Measurements from ENCODE around the gene CUEDC2. TPM values are rescaled to one million over a fixed set of nuclear protein-coding genes. Genes with fewer than 3 reads are reported as not detected.

CUEDC2 gene
- total RNA-seq, 1 experiment from 2014 or later = 64.5 TPM

DNA sequence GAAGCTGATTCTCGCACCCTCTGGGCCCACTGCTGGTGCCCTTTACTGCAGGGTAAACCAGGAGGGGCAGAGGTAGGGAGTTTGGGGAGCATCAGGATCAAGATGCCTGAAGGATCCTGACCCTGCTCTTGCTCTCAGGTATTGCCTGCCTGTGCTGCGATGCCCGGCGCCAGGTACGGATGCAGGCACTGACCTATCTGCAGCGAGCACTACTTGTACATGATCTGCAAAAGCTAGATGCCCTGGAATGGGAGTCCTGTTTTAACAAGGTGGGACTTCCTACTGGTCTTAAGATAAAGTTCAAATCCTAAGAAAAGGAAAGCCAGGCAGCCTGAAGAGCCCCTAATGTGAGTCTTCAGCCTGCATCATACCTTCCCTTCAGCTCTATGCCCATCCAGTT is 53.0 kb downstream of the CUEDC2 start:
- intact Hi-C loops (cut with micrococcal nuclease) = no loop called here
- TF ChIP-seq, protein P1, sequence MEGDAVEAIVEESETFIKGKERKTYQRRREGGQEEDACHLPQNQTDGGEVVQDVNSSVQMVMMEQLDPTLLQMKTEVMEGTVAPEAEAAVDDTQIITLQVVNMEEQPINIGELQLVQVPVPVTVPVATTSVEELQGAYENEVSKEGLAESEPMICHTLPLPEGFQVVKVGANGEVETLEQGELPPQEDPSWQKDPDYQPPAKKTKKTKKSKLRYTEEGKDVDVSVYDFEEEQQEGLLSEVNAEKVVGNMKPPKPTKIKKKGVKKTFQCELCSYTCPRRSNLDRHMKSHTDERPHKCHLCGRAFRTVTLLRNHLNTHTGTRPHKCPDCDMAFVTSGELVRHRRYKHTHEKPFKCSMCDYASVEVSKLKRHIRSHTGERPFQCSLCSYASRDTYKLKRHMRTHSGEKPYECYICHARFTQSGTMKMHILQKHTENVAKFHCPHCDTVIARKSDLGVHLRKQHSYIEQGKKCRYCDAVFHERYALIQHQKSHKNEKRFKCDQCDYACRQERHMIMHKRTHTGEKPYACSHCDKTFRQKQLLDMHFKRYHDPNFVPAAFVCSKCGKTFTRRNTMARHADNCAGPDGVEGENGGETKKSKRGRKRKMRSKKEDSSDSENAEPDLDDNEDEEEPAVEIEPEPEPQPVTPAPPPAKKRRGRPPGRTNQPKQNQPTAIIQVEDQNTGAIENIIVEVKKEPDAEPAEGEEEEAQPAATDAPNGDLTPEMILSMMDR (IDR thresholded peaks at IDR 0.05; ENCODE audit: unreplicated experiment) = no peak
- H3K4me3 Mint-ChIP-seq (ENCODE audit: unreplicated experiment) = no peak overlapping the region
- BruUV-seq (replicated peaks) = no TSS peak
- no peak overlapping the region for H3K27ac Mint-ChIP-seq (ENCODE audit: low read depth, unreplicated experiment)
- H3K4me1 Mint-ChIP-seq (ENCODE audit: insufficient read depth, unreplicated experiment) = no peaks in the 10 kb centered on the region
- no peak for DNase-seq (ENCODE audit: unreplicated experiment)
- ChIA-PET CTCF (interaction anchor here (0.5 to 4.9 kb wide), 8 partner anchors 11 to 214 kb away, joined by 3 to 18 read pairs (median 4); no protein-coding TSS in a partner anchor), POLR2A (interaction anchor here (0.6 to 1.8 kb wide), 6 partner anchors 14 to 561 kb away, joined by 3 to 4 read pairs (median 4); partner anchors contain the start of genes C10orf95, CUEDC2 and OGA)
- no peaks in the 10 kb centered on the region for H3K9me3 Mint-ChIP-seq (ENCODE audit: unreplicated experiment)
- no peaks in the 10 kb centered on the region for H3K27me3 Mint-ChIP-seq (ENCODE audit: insufficient read depth, unreplicated experiment)
- H3K36me3 Mint-ChIP-seq (ENCODE audit: insufficient read depth, unreplicated experiment) = peaks cover 69% of the 10 kb centered on the region

DNA sequence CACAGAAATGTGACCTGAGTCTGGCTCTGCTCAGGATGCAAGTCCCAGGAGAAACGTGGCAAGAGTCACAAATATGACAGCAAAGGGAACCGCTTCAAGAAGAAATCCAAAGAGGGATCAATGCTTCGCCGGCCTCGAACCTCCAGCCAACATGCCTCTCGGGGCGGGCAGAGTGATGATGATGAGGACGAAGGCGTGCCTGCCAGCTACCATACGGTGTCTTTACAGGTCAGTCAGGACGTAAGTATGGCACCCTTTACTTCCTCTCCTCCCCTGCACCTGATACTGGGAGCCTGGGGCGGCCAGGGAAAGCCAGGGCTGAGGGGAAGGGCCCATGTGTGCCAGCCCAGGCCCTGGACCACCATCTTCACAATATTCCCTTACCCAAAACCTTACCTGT is 55.5 kb downstream of the CUEDC2 start:
- intact Hi-C loops (cut with micrococcal nuclease) = no loop called here
- TF ChIP-seq, protein P1 (IDR thresholded peaks at IDR 0.05; ENCODE audit: unreplicated experiment) = no peak
- no peak overlapping the region for H3K27ac Mint-ChIP-seq (ENCODE audit: low read depth, unreplicated experiment)

DNA sequence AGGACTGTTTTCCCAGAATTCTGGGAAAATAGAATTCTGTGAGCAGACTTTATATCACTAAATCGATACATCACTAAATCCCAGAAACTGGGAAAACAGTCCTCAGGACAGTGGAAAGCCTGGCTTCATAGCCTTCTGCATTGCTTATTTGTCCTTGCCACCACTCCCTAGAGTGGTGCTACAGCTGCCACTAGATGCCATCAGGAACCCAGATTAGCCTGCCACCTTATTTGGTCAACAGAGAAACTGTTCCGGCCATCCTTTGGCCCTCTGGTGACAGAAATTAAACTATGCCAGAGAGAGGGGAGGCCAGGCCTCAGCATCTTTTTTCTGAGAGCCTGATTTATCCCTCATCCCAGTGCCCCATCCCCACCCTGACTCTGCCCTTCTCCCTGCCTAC is 56.5 kb downstream of the CUEDC2 start:
- CTCF ChIA-PET = interaction anchor here (0.5 to 4.9 kb wide), 8 partner anchors 10 to 754 kb away, joined by 3 to 18 read pairs (median 3); no protein-coding TSS in a partner anchor
- DNase-seq (ENCODE audit: unreplicated experiment) = no peak
- TF ChIP-seq, protein P1 (IDR thresholded peaks at IDR 0.05; ENCODE audit: unreplicated experiment) = no peak
- H3K27me3 Mint-ChIP-seq (ENCODE audit: insufficient read depth, unreplicated experiment) = no peaks in the 10 kb centered on the region
- intact Hi-C loops (cut with micrococcal nuclease) = no loop called here
- no peaks in the 10 kb centered on the region for H3K4me1 Mint-ChIP-seq (ENCODE audit: insufficient read depth, unreplicated experiment)
- no peak overlapping the region for H3K4me3 Mint-ChIP-seq (ENCODE audit: unreplicated experiment)
- POLR2A ChIA-PET = interaction anchor here (1.1 to 1.4 kb wide), 2 partner anchors 8 to 9 kb away, joined by 3 read pairs; no protein-coding TSS in a partner anchor
- no peak overlapping the region for H3K27ac Mint-ChIP-seq (ENCODE audit: low read depth, unreplicated experiment)
- peaks cover 71% of the 10 kb centered on the region for H3K36me3 Mint-ChIP-seq (ENCODE audit: insufficient read depth, unreplicated experiment)
- BruUV-seq (replicated peaks) = no TSS peak
- no peaks in the 10 kb centered on the region for H3K9me3 Mint-ChIP-seq (ENCODE audit: unreplicated experiment)

More for the DNA sequence above, 55.5 kb downstream of the CUEDC2 start:
- Mint-ChIP-seq H3K4me3 (ENCODE audit: unreplicated experiment) (no peak overlapping the region), H3K9me3 (ENCODE audit: unreplicated experiment) (no peaks in the 10 kb centered on the region), H3K27me3 (ENCODE audit: insufficient read depth, unreplicated experiment) (no peaks in the 10 kb centered on the region), H3K36me3 (ENCODE audit: insufficient read depth, unreplicated experiment) (peaks cover 71% of the 10 kb centered on the region), H3K4me1 (ENCODE audit: insufficient read depth, unreplicated experiment) (no peaks in the 10 kb centered on the region)
- ChIA-PET CTCF (interaction anchor here (0.6 to 4.9 kb wide), 5 partner anchors 9 to 815 kb away, joined by 3 to 18 read pairs (median 4); no protein-coding TSS in a partner anchor), POLR2A (interaction anchor here (0.9 to 1.4 kb wide), 2 partner anchors 9 to 277 kb away, joined by 3 read pairs; no protein-coding TSS in a partner anchor)
- TSS peak; percentile 11 for BruUV-seq (replicated peaks)
- DNase-seq (ENCODE audit: unreplicated experiment) = no peak

DNA sequence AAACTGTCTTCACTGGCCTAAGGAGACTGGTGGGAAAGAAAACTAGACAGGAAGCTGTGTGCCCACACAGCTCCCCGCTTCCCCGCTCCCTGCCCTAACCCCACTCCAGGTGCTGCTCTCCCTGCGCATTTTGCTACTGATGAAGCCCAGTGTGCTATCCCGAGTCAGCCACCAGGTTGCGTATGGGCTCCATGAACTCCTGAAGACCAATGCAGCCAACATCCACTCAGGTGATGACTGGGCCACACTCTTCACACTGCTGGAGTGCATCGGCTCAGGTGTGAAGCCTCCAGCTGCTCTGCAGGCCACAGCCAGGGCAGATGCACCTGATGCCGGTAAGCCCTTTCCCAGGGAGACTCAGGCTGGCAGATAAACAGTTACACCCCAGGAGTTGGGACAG is 57.1 kb downstream of the CUEDC2 start:
- DNase-seq (ENCODE audit: unreplicated experiment) = no peak
- ChIA-PET CTCF (interaction anchor here (0.7 to 4.9 kb wide), 5 partner anchors 8 to 145 kb away, joined by 3 to 18 read pairs (median 6); no protein-coding TSS in a partner anchor), POLR2A (interaction anchor here (1.1 kb wide), 1 partner anchor 10 kb away, joined by 3 read pairs; no protein-coding TSS in a partner anchor)
- H3K27me3 Mint-ChIP-seq (ENCODE audit: insufficient read depth, unreplicated experiment) = no peaks in the 10 kb centered on the region
- H3K4me1 Mint-ChIP-seq (ENCODE audit: insufficient read depth, unreplicated experiment) = no peaks in the 10 kb centered on the region
- no peaks in the 10 kb centered on the region for H3K9me3 Mint-ChIP-seq (ENCODE audit: unreplicated experiment)
- H3K36me3 Mint-ChIP-seq (ENCODE audit: insufficient read depth, unreplicated experiment) = peaks cover 71% of the 10 kb centered on the region
- BruUV-seq (replicated peaks) = no TSS peak
- intact Hi-C loops (cut with micrococcal nuclease) = no loop called here
- no peak overlapping the region for H3K27ac Mint-ChIP-seq (ENCODE audit: low read depth, unreplicated experiment)
- TF ChIP-seq, protein P1 (IDR thresholded peaks at IDR 0.05; ENCODE audit: unreplicated experiment) = no peak
- H3K4me3 Mint-ChIP-seq (ENCODE audit: unreplicated experiment) = no peak overlapping the region

Small RNAs within 50 kb of the gene (microRNA-seq; reads per million reads assigned to microRNA genes)
- gene MIR146B = 327 reads per million, percentile 80 among the genes with 10 or more reads in this experiment

Other genes starting within 250 kb of the CUEDC2 start
- not detected in 2 replicates for gene ELOVL3, start 206.3 kb downstream of the CUEDC2 start, total RNA-seq (2022)
- not detected in 2 replicates for gene PITX3, start 191.1 kb downstream of the CUEDC2 start, total RNA-seq (2022)
- 50.0 and 50.6 TPM in 2 replicates for gene GBF1, start 187.0 kb downstream of the CUEDC2 start, total RNA-seq (2022)
- gene NFKB2, start 36.9 kb downstream of the CUEDC2 start, total RNA-seq (2022) = 60.9 and 76.2 TPM in 2 replicates
- gene PSD, start 13.8 kb downstream of the CUEDC2 start, total RNA-seq (2022) = 0.66 and 0.75 TPM in 2 replicates
- 11.1 and 11.3 TPM in 2 replicates for gene FBXL15, start 11.7 kb downstream of the CUEDC2 start, total RNA-seq (2022)
- 0.49 and 0.63 TPM in 2 replicates for gene C10orf95, start 19.0 kb upstream of the CUEDC2 start, total RNA-seq (2022)
- 60.1 and 75.3 TPM in 2 replicates for gene ACTR1A, start 70.1 kb upstream of the CUEDC2 start, total RNA-seq (2022)
- gene SUFU, start 71.4 kb upstream of the CUEDC2 start, total RNA-seq (2022) = 6.3 TPM in 2 replicates
- gene TRIM8, start 211.9 kb upstream of the CUEDC2 start, total RNA-seq (2022) = 73.5 and 78.1 TPM in 2 replicates

All from MCF 10A (cell line).